GM18499 (cell line): ENCODE data around the gene OSTM1.
"Not testable (repeated sequence)": the region's sequence is repeated elsewhere in the genome, so short reads cannot be mapped to it uniquely, and the experiment has no call there.

Experiments used
- ATAC-seq: cut with Tn5 transposase; IDR thresholded peaks from one replicate; pipeline ENCODE4 v1.9.1; 2021; ENCODE audit warnings: moderate number of reproducible peaks; ENCODE audit not compliant: insufficient read depth, unreplicated experiment

Gene OSTM1

GRCh38 chr6:108027056-108027455 lies 47.5 kb downstream of the OSTM1 start:
- ATAC-seq, result no peak

GRCh38 chr6:108024427-108025073 lies 50.0 kb downstream of the OSTM1 start:
- no peak for ATAC-seq

DNA sequence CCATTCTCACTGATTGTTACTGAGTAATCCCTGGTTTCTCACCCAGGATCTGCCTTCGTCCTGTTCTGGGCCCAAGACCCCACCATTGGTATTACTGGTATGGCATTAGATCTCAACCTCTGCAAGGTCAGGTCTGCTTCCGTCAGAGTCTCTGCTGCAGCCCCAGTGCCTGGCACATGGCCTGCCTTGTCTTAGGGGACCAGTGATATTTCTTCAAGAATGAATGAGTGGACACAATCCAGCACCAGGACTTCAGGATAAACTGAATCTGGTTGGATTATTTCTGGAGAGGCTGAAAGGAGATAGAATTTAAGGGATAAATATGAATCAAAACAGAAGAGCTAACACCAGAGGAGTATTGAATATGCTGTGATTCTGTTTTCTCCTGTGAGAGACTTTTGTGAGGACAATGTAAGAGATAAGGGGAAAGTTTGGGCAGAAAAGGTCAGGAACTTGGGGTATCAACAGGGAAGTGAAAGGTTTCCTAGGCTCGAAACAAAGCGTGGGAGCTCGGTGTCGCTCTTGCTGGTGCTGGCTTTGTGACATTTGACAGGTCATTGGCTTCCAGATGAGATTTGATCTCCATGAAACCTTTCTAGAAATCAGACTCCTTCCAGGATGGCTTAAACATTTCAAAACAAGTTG lies 53.9 kb downstream of the OSTM1 start:
- no peak for ATAC-seq

- ATAC-seq, result not testable (repeated sequence)
These were observed 58.3 kb downstream of the OSTM1 start for GRCh38 chr6:108016283-108016682.

- no peak for ATAC-seq
These were observed 60.6 kb downstream of the OSTM1 start for GRCh38 chr6:108013787-108014439.

- ATAC-seq, result no peak
These were observed 64.6 kb downstream of the OSTM1 start for GRCh38 chr6:108009894-108010293.

GRCh38 chr6:108009258-108009657 lies 65.3 kb downstream of the OSTM1 start:
- ATAC-seq, result not testable (repeated sequence)

DNA sequence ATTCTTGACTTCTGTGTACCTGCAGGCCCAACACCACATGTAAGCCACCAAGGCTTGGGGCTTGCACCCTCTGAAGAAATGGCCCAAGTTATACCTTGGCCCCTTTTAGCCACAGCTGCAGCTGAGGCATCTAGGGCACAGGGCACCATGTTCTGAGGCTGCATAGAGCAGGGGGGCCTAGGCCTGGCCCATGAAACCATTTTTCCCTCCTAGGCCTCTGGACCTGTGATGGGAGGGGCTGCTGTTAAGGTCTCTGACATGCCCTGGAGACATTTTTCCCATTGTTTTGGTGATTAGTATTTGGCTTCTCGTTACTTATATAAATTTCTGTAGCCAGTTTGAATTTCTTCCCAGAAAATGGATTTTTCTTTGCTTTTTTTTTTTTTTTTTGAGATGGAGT lies 66.2 kb downstream of the OSTM1 start:
- no peak for ATAC-seq

- ATAC-seq, result no peak
These were observed 68.6 kb downstream of the OSTM1 start for GRCh38 chr6:108005961-108006360.

GRCh38 chr6:108004861-108005260 lies 69.7 kb downstream of the OSTM1 start:
- no peak for ATAC-seq

GRCh38 chr6:108002365-108003221 lies 71.9 kb downstream of the OSTM1 start:
- ATAC-seq, result no peak

DNA sequence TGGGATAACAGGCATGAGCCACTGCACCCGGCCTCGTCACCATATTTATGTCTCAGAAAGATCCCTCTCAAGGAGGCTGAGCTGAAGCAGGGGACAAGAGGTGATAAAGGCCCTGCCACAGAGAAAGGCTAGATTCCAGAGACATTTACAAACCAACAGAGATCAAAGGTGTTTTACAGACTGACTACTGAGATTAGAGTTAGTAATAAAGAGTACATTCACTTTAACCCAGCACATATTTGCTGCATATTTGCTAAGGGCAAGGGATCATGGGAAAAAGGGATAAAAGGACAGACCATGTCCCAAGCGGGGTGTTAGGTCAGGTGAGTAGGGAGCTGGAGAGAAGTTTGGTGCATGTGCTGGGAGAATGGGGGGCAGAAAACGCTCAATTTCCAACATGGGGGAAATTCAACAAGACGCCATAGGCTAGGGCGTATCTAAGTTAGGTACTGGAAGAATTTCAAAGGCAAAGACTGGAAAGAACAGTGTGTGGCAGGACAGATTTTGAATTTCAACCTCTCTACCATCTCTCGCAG lies 72.8 kb downstream of the OSTM1 start:
- ATAC-seq, result no peak

DNA sequence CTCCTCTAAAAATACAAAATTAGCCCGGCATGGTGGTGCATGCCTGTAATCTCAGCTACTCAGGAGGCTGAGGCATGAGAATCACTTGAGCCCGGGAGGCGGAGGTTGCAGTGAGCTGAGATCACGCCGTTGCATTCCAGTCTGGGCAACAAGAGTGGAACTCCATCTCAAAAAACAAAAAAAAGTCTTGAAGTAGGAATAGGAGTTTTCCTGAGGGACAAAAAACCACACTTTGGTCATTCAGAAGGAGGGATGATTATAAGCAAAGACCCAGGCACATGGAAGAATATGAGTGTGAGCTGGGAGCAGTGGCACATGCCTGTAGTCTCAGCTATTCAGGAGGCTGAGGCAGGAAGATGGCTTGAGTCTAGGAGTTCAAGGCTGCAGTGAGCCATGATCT lies 74.3 kb downstream of the OSTM1 start:
- not testable (repeated sequence) for ATAC-seq

- ATAC-seq, result no peak
These were observed 75.2 kb downstream of the OSTM1 start for GRCh38 chr6:107999341-107999740.

DNA sequence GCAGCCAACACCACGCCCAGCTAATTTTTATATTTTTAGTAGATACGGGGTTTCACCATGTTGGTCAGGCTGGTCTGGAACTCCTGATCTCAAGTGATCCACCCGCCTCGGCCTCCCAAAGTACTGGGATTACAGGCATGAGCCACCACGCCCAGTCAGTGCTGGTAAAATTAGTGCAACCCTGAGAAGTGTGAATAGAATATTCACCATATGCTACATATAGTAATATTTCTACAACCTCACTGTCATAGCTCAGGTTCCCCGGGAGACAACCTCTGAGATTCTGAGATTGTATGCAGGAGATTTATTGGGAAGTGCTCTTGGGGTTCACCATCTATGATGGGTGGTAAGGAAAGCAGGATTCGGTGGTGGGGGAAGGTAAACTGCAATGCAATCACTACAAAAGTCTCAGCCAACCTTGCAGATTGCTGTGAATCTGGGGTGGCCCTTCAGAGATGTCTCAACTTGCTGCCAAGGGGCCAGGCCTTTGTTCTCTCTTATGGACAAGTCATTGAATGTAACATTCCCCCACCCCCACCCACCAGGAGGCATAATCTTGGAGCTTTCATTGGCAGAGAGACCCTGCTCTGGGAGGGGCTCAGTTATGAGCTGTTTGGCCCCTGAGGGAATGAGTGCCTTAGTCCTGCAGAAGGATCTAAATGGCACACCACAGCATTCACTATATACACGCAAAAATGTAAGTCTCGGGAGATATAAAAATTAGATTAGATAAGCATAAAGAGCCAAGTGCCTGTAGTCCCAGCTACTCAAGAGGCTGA lies 82.6 kb downstream of the OSTM1 start:
- no peak for ATAC-seq
